ENCODE results near the gene HTRA3.

HTRA3 gene

DNA sequence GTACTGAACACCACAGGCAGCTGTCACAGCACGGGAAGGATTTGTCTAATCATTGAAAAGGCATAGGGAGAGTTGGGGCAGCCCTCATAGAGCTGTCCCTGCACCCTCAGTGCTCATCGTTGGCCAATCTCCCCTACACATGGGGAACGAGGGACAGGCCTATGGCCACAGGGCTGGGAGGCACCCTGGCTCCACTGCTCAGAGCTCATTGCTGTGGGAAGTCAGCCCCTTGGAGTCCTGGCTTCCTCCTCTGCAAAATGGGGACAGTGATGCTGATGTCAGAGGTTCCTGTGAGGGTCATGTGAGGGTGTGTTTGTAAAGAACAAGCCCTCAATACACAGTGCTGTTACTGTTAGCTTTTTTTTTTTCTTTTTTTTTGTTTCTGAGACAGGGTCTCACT, 19.3 kb upstream of the HTRA3 start:
- DNase-seq = no peak

DNA sequence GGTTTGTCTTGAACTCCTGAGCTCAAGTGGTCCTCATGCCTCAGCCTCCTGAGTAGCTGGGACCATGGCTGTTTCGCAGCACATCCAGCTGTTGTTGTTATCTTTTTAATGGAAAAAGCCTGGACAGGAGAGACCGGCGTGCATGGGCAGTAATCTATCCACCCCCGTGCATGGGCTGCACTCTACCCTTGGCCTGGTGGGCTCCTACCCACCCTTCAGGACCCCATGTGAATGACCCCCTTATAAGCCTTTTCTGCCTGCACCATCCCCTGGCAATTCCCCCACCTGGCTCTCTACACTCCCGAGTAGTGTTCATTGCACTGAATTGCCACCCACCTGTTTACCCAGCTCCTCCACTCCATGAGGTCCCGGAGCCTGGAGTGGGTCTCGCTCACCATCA, 18.9 kb upstream of the HTRA3 start:
- no peak for DNase-seq

DNA sequence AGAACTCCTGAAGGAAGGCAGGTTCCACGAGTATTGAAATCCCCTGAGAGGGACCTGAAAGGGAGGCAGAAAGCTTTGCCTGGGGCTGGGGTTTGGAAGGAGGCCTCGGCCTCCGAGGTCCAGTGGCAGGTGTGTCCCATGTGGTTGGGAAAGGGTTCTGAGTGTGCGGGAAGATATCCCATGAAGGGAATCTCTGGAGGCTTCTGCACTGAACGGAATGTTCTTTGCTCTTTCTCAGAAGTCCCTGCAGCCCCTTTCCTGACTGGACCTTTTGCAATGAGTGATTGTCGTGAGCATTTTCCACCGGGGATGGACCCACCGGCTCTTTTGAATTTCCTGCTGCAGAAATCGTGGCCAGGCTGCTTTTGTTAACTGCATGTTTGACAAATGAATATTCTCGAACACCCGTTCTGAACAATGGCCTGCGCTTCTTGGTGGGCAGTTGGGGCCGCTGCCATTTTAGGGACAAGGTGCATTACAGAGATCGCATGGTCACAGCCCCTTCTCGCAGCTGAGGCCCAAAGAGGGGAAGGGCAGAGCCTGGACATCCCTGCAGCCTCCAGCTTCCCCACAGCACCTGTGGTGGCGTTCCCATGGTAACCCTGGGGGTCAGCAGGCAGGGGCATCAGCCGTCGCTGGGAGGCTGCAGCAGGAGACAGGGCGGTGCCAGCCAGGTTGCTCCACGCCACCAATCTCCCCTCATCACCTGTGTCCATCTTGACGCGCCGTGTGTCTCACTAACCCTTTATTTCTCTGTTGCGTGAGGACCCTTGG, 18.3 kb upstream of the HTRA3 start:
- no peak for DNase-seq

DNA sequence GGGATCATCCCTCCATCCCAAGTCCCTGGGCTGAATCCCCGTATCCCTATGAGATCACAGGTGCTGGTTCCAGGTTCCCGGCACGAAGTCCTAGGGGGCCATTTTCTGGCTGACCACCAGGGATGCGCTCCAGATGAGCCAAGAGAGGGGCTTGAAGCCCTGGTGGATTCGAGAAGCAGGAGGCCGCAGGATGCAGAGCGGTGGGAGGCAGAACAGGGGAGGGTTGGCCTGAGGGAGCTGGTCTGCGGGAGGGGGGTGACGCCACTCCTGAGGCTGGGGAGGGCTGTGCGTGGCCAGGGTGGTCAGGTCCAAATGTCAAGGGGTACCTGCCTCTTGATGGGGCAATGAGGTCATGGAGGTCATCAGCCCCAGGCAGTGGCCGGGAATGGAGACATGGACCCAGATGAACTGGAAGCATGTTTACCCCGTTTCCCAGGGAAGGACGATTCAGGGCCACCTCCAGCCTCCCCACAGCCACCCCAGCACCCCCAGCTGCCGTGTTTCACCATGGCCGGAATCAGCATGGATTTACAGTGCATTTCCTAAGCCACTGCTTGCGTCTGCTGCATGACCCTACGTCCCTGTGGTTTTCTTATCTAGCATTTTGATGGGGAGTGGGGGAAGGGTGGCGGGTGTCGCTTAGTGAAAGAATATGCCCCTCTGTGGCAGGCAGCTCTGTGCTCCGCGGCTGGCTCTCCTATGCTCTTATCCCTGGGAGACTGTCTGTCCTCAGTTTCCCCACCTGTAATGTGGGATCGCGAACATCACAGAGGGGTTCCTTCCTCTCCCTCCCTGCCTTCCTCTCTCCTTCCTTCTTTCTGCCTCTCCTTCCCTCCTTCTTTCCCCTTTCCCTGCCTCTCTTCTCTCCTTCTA, 17.0 kb upstream of the HTRA3 start:
- DNase-seq = no peak

DNA sequence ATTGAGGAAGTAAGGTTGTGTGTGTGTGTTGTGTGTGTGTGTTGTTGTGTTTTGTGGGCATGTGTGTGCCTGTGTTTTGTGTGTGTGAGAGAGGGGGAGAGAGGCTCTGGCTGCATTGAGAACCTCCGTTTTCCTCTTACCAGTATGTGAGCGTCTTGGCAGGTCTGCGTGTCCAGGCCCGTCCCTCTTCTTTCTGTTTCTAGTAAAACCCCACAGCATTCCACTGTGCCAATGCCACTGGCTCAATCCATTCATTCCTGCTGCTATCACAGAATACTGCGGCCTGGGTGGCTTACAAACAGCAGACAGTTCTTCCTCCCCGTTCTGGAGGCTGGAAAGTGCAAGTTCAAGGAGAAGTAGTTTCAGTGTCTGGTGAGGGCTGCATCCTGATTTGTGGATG, 15.5 kb upstream of the HTRA3 start:
- no peak for DNase-seq

DNA sequence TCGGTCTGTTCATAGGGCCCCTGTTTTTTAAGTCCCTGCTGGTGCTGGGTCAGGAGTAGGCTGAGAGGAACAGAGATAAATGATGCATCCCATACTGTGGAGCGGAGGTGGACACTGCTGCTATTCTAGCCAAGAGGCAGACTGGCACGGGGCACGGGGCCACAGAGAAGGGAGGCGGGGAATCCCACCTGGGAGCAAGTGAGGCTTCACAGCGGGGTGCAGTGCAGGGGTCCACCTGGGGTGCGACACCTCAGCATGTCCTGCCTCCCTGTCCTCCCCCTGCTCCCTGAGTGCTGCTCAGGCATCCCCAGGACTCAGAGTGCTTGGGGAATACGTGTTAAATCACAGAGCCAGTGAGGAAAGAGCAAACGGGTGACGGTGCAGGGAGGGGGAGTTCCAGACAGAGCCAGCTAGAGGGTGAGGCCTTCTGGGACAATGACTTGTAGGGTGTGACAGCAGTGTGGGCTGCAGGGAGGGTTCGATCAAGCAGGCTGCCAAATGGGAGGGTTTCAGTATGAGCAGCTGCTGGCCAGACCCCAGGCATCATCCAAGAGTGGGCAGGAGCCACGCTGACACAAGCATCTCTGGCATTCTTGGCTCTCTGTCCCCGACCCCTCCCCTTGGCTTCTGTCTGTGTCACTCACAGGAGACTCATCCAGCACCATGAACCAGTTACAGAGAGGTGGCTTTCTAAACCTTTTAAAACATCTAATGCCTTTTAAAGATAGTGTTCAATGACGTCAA, 13.7 kb upstream of the HTRA3 start:
- DNase-seq = no peak

DNA sequence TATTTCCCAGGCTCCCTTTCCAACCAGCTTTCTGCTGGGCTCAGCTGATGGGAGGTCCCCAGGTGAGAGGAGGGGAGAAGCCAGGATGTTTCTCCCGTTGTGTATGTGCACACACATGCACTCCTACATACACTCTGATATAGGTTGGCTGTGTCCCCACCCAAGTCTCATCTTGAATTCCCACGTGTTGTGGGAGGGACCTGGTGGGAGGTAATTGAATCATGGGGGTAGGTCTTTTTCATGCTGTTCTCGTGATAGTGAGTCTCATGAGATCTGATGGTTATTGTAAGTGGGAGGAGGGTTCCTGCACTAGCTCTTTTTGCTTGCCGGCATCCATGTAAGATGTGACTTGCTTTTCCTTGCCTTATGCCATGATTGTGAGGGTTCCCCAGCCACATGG, 11.7 kb upstream of the HTRA3 start:
- DNase-seq = no peak

DNA sequence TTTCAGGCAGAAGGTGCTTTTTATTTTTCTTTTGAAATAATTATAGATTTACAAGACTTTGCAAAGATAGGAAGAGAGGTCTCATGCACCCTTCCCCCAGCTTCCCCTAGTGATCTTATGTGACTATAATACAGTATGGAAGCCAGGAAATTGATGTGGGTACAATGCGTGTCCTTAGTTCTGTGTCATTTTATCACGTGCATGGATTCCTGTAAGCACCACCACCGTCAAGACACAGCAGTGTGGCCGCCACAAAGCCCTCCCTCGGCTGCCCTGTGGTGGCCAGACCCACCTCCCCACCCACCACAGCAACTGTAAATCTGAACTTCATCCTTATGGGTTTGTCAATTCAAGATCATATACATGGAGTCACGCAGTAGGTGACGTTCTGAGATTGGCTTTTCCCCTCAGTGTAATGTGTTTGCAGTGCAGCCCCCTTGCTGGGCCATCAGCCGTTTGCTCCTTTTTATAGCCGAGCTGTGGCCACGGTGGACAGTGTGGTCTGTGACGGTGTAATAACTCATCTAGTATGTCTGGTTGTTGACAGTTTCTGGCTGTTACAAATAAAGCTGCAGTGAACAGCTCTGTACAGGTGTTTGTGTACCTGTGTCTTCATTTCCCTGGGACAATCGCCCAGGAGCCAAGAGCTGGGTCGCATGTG, 10.9 kb upstream of the HTRA3 start:
- DNase-seq = no peak

DNA sequence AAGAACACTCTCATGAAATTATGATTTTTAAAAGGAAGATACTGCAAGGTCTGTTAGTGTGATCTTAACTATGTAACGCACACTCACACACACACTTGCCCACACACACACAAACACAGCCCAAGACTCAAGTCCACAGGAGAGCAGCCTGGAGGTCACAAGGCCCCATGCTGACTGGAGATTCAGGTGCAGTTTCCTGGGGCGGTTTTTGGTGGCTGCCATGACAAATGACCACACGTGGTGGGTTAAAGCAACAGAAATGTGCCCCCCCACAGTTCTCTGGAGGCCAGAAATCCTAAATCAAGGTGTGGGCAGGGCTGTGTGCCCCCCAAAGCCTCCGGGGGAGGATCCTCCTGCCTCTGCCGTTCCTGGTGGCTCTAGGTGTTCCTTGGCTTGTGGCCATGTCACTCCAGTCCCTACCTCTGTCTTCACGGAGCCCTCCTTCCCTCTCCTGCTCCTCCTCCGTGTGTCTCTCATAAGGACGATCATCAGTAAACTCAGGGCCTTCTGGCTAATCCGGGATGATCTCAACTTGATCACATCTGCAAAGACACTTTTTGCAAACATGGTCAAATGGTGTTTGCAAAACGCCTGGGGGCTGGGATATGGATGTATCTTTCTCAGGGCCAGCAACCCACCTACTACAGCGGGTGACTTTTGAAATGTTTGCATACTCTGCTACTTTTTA, 9.7 kb upstream of the HTRA3 start:
- no peak for DNase-seq

DNA sequence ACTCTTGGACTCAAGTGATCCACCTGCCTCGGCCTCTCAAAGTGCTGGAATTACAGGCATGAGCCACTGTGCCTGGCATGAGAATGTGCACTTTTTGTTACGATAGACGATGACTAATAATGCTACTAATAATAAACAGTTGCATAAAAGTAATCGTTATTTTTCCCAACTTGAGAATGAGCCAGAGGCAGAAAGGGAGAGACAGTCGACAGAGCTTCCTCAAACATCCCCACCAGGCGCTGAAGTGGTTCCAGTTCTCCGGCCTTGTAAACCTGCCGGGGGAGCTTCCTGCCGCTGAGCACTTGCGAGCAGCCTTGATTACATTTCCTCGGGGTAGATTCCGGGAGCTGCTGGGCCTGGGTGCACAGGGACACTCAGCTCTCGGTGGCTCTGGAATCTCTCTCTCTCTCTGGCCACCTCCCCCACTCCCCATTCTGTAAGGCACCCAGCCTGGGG, 8.9 kb upstream of the HTRA3 start:
- no peak for DNase-seq

DNA sequence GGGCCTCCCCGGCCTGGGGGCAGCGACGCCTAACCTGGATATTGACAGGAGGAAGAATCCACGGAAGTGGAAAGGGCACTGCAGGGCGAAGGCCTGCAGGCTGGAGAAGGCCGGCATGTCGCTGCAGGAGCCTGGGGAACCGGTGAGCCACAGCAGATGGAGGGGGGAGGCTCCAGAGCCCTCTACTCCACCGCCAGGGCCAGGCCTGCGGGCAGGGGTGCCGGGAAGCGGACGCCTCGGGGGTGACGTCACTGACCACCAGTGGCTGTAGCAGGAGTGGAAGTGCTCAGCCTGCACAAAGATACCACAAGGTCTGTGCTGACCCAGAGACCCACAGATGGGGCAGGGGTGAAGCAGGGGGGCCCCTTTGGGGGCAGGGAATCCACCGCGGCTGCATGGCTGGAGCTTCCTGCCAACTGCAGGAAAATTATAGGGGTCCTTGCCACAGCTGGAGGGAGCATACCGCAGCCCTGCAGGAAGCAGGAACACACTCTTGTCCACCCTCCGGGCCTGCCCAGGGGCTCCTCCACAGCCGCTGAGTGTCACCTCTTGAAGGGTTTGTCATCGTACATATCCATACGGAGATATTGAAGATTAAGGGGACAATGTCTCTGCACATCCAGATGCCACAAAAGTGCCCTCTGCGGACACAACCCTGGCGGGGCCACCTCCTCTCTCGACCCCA, 7.6 kb upstream of the HTRA3 start:
- no peak for DNase-seq

DNA sequence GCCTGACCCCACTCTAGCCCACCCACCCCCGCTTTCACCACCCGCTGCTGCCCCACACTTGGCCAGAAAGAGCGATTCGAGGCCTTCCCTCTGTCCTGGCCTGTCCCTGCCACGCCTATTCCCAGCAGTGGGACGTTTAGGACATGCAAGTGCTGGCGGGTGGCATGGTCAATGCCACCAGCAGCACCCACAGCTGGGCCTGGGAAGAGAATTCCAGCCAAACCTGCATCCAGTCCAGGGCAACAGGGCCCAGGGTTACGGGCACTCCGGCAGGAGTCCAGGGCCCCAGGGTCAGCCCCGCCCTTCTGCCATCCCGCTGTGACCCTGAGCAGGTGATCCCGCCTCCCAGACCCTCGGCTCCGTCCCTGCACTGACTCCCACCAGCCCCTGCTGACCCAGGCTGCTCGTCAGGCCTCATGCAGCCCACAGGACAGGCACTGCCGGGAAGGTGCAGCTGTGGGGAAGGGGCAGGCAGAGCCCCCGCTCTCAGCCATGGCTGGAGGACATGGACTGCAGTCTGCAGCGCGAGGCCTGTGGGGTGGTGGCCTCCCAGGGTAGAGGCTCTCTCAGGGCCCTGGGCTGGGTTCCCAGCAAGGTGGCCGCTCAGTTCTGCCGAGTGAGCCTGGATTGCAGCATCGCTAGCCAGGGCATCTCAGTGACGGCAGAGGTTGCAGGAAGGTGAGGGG, 6.8 kb upstream of the HTRA3 start:
- DNase-seq = no peak

DNA sequence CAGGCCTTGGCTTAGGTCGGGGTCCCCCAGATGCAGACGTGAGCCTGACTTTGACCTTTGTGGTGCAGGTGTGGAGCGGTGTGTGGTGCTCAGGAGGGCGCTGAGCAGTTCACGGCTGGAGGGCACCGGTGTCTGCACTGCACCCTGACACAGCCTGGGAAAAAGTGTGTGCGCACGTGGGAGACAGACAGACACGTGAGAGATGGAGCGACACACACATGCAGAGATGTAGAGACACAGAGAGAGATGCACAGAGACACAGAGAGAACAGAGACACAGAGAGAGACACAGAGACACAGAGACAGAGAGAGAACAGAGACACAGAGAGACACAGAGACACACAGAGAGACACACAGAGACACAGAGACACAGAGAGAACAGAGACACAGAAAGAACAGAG, 6.2 kb upstream of the HTRA3 start:
- DNase-seq = no peak

DNA sequence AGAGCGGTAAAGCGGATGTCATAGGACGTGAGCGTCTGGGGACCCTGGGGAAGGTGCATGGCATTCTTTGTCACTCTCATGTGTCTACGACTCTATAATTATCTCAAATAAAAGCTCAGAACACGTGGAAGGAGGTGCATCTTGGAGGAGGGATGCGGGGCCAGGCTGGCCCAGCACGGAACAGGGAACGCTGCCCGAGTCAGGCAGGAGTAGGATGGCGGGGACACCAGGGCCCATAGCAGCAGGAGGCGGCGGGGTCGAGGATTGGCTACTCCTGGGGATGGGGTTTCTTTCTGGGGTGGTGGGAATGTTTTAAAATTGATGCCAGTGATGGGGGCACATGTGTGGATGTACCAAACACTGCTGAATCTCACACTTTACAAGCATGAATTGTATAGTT, 5.4 kb upstream of the HTRA3 start:
- DNase-seq = no peak

DNA sequence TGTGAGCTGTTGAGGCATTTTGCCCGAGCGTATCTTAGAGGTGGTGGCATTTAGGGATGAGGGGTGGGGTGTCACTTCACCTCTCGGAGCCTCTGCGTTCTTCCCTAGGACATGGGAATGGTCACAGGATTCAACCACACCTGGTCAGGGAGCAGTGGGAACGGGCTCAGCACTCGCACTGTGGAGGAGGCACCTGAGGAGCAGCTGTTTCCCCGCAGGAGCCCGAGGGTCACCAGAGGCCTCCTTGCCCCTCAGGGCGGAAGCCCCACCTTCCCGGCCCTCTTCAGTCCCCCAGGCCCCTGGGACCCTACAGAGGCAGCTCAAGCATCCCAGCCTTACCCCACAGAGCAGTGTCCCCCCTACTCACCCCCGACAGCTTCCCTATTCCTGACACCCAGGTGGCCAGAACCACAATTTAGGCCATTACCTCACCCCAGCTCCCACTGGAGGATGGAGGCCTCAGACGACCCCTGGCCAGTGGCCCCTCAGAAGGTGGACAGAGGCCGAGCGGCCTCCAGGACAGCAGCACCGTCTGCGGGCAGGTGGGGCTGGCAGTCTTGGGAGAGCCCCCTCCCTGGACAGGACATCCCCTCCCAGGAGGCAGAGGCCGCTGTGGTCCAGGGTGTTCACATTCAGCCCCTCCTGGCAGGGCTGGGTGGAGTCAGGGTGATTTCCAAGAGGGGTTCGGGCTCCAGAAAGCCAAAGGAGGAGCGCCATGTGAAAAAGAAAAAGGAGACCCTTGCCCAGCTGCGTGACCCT, 4.2 kb upstream of the HTRA3 start:
- no peak for DNase-seq

DNA sequence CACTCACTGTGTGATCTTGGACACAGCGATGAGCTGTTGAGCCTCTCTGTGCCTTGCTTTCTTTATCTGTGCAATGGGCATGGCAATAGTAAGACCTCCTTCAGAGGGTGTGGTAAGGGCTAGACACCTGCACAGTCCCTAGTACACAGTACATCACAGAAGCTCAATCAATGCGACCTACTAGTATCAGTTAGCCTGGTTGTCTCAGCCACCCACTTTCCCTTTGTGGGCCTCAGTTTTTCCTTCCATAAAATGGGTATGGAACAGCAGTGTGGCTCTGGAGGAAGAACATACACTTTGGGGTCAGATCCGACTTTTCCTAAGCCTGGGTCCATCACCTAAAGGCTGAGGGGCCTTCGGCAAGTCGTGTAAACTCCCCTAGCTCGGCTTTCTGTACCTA, 3.5 kb upstream of the HTRA3 start:
- DNase-seq = no peak

DNA sequence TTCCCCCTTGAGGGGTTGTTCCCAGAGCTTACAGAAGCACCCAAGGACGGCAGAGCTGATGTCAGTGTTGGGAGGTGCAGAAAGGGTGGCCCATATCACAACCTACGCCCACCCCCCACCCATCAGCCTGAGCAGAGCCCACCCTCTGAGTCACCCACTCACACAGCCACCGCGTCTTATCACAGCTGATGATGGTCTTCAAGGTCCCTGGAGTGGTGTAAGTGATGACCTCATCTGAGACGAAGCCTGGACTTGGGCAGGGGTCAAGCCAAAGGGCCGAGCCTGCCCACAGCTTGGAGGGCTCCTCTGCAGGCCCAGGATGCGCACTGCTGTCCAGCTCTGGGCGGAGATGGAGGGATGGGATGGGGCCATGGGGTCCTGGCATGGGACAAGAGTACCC, 3.0 kb upstream of the HTRA3 start:
- no peak for DNase-seq

DNA sequence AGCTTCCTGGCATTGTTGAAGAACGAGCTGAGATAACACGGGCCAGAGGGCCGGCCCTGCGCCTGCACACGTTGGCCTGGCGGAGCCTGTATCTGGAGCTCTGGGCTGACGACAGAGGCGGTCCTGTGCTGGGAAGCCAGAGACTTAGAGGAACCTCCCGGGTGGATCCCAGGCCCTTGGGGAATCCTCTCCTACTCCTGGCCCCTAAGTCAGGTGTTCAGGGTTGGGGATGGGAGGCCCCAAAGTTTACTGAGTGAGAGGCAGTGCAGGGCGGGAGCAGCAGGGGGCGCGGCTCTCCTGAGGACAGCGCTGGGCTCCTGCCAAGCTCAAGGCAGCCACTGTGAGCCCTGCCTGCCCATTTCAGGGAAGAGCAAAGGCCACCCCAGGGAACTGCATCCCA, 2.5 kb upstream of the HTRA3 start:
- no peak for DNase-seq

DNA sequence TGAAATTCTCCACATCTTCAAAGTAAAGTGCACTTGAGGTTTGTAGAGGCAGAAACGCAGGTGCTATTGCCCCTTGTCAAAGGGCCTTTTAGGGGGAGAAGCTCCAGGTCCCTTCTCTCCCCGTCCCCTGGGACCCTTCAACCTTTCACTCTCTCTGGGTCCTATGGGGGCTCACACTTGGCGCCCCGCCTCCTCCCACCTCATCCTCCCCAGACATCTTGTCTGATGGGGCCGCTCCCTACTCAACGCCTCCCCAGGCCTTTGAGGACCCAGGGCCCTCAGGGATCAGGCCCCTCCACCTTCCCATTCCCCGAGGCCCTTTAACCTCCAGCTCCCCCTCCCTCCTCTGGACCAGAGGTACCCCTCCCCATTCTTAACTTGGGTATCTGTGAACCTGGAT, 1.3 kb upstream of the HTRA3 start:
- no peak for DNase-seq

DNA sequence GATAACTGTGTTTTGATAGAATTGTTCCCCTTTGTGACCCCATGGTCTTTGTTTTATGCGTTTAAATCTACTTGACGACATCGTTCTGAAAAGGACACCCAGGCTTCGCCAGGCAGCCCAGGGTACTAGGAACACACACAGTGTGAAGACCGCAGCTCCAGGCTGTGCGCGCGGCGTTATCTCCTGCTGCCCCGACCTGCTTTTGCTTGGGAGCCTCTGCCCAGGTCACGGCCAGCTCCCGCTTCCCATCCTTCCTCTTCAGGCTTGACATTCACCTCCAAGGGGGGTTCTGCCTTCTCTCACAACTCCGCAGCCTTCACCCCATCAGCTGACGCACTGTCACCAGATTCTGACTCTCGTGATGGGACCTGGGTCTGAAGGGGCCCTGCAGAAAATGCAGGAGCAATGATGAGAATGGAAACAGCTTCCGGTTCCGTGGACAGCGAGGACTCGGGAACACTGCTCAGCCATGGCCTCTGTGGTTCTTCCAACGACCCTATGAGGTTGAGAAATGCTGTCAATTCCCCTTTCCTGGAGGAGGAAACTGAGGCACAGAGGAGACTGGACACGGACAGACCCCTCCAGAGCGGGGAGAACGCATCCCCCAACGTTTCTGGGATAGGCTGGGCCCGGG, 536 bp upstream of the HTRA3 start:
- DNase-seq = no peak

Measured in activated T-cell treated with anti-CD3 and anti-CD28 coated beads, Interleukin-2, amount 50 U/mL, for 1 hour (primary cell).